Liver (tissue), 9 donors: ENCODE data around the gene P2RX3. TPM values are rescaled to one million over a fixed set of nuclear protein-coding genes. Genes with fewer than 3 reads are reported as not detected.

Experiments
- DNase-seq: peaks from one replicate; pipeline ENCODE4 v3.0.0-alpha.2; 2017; ENCODE audit warnings: low spot score
- H3K27ac ChIP-seq, 2 donors: one replicate each; pipeline ENCODE4 v1.7.0; 2013; ENCODE audit warnings: inconsistent platforms in 2 of 2, low read length in 2 of 2, control low read depth in 1 of 2, low read depth in 1 of 2, mild to moderate bottlenecking in 1 of 2
- H3K27me3 ChIP-seq, 4 donors: one replicate each; pipeline versions ENCODE4 v1.6.1 to v1.7.0; 2013; ENCODE audit warnings: low read length in 3 of 4, inconsistent platforms in 1 of 4, mild to moderate bottlenecking in 1 of 4, moderate library complexity in 1 of 4; ENCODE audit not compliant: control insufficient read depth in 4 of 4, insufficient read depth in 4 of 4
- H3K36me3 ChIP-seq, 4 donors: one replicate each; pipeline versions ENCODE4 v1.6.1 to v1.7.0; 2013; ENCODE audit warnings: low read length in 3 of 4, mild to moderate bottlenecking in 3 of 4, low read depth in 1 of 4, moderate library complexity in 1 of 4; ENCODE audit not compliant: control insufficient read depth in 4 of 4, insufficient read depth in 3 of 4
- H3K4me1 ChIP-seq, 4 donors: one replicate each; pipeline versions ENCODE4 v1.6.1 to v1.7.0; 2013; ENCODE audit warnings: low read length in 3 of 4, mild to moderate bottlenecking in 3 of 4, moderate library complexity in 1 of 4; ENCODE audit not compliant: control insufficient read depth in 4 of 4, insufficient read depth in 4 of 4
- H3K4me3 ChIP-seq, 3 donors: one replicate each; pipeline versions ENCODE4 v1.6.1 to v1.7.0; 2013; ENCODE audit warnings: low read length in 3 of 3, control low read depth in 1 of 3, low read depth in 1 of 3, mild to moderate bottlenecking in 1 of 3
- H3K9ac ChIP-seq, 2 donors: one replicate each; pipeline ENCODE4 v1.7.0; 2013; ENCODE audit warnings: low read length in 2 of 2, mild to moderate bottlenecking in 2 of 2, moderate library complexity in 2 of 2, control low read depth in 1 of 2, low read depth in 1 of 2
- H3K9me3 ChIP-seq, 4 donors: one replicate each; pipeline versions ENCODE4 v1.6.1 to v1.7.0; 2013; ENCODE audit warnings: low read length in 3 of 4; ENCODE audit not compliant: control insufficient read depth in 4 of 4
- EGR1 ChIP-seq, 2 donors: IDR thresholded peaks; 2 replicates each; pipeline ENCODE4 v1.6.1; 2016 to 2018; ENCODE audit warnings: antibody characterized with exemption in 2 of 2, low read depth in 2 of 2
- GABPA ChIP-seq, 2 donors: IDR thresholded peaks in 1 of 2; conservative IDR thresholded peaks in 1 of 2; 2 replicates each; pipeline ENCODE4 v1.6.1; 2016; ENCODE audit warnings: antibody characterized with exemption in 2 of 2, mild to moderate bottlenecking in 1 of 2, moderate library complexity in 1 of 2
- RAD21 ChIP-seq, 2 donors: IDR thresholded peaks; 2 replicates each; pipeline ENCODE4 v1.6.1; 2016; ENCODE audit warnings: antibody characterized with exemption in 2 of 2, mild to moderate bottlenecking in 2 of 2
- TAF1 ChIP-seq: conservative IDR thresholded peaks from 2 replicates; pipeline ENCODE4 v1.6.1; 2016; ENCODE audit warnings: antibody characterized with exemption, mild to moderate bottlenecking
- WGBS: extraction: QIAGEN DNeasy Blood & Tissue Kit; methylation state at CpG from one replicate; pipeline ENCODE4 v1.1.7; 2013; 5-methylcytosine and 5-hydroxymethylcytosine counted together
- polyA plus RNA-seq, 2 donors: library from polyadenylated mRNA; stranded (reverse) in 1 of 2; unstranded in 1 of 2; fragments of 200-250 nt in 1 of 2; fragments of >200 nt in 1 of 2; fragmentation: Nextera tagmentation in 1 of 2; extraction: Ambion mirVana in 1 of 2; gene quantifications; one replicate each; pipeline versions ENCODE4 v1.2.1 to v1.2.3, GENCODE V29; 2013 to 2015
- total RNA-seq, 2 donors: library from RNA; depleted of rRNA; stranded (reverse); fragments of >200 nt; gene quantifications; one replicate each; pipeline ENCODE4 v1.2.3, GENCODE V29; 2014
- TF ChIP-seq, protein P1 (sequence below): fragments of 150-350 bp; IDR thresholded peaks from 2 replicates; pipeline ENCODE4 v1.5.1; 2017; ENCODE audit warnings: improper control_type of control experiment, low read depth, low read length; ENCODE audit not compliant: missing input control
- TF ChIP-seq, protein P2 (sequence below): IDR thresholded peaks from 2 replicates; pipeline ENCODE4 v1.6.1; 2016; ENCODE audit warnings: antibody characterized with exemption
- TF ChIP-seq, protein P3 (sequence below): IDR thresholded peaks from 2 replicates; pipeline ENCODE4 v1.6.1; 2016; ENCODE audit warnings: antibody characterized with exemption, mild to moderate bottlenecking
- donor health status: healthy.
- donor health status: healthy.
- donor health status: healthy.
- donor health status: healthy.
- donor health status: healthy.

Gene P2RX3
- total and polyA plus RNA-seq, 4 donors = 0.18 to 0.33 (median 0.23) TPM

GRCh38 chr11:57421066-57421465 is 82.9 kb downstream of the P2RX3 start:
- no peak for DNase-seq
- Histone ChIP-seq H3K27ac (no peak overlapping the region), H3K9ac (no peak overlapping the region), H3K4me3 (no peak overlapping the region), H3K36me3 (peaks cover 24 to 58% (median 48%) of the 10 kb centered on the region in 4 donors), H3K27me3 (no peaks in the 10 kb centered on the region), H3K4me1 (peaks cover 3 to 32% (median 16%) of the 10 kb centered on the region in 4 donors), H3K9me3 (no peaks in the 10 kb centered on the region)
- 97% methylated on average over 4 of the region's 4 CpGs for WGBS
- no peak for TF ChIP-seq EGR1 (IDR thresholded peaks at IDR 0.05; ENCODE audit: low read depth in 2 of 2)
- TF ChIP-seq RAD21 (IDR thresholded peaks at IDR 0.05) = no peak
- no peak for TF ChIP-seq GABPA (IDR thresholded peaks at IDR 0.05 in 1 of 2, conservative IDR thresholded peaks at IDR 0.05 in 1 of 2)

DNA sequence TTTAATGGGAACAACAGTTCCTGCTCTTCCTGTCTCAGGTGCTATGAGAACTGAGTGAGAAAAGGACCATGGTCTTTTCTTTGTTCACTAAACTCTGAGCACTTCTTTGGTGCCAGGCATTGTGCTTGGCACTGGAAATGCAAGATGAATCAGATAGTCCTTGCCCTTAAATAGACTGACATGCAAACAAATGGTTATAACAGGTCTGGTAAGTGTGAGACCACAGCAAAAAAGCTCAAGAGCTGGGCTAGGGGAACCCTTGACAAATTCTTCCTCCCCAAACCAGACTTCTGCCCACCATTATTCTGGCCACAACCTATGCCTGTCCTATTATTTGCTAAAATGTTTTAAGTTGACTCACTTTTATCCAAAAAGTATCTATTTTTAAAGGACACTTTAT is 83.7 kb downstream of the P2RX3 start:
- H3K4me3 ChIP-seq = no peak overlapping the region
- peak overlapping the region; percentile 14 to 36 for H3K27ac ChIP-seq
- H3K36me3 ChIP-seq = peaks cover 19 to 51% (median 42%) of the 10 kb centered on the region in 4 donors
- H3K4me1 ChIP-seq = peaks cover 3 to 39% (median 17%) of the 10 kb centered on the region in 4 donors
- no peaks in the 10 kb centered on the region for H3K27me3 ChIP-seq
- TF ChIP-seq, protein P1, sequence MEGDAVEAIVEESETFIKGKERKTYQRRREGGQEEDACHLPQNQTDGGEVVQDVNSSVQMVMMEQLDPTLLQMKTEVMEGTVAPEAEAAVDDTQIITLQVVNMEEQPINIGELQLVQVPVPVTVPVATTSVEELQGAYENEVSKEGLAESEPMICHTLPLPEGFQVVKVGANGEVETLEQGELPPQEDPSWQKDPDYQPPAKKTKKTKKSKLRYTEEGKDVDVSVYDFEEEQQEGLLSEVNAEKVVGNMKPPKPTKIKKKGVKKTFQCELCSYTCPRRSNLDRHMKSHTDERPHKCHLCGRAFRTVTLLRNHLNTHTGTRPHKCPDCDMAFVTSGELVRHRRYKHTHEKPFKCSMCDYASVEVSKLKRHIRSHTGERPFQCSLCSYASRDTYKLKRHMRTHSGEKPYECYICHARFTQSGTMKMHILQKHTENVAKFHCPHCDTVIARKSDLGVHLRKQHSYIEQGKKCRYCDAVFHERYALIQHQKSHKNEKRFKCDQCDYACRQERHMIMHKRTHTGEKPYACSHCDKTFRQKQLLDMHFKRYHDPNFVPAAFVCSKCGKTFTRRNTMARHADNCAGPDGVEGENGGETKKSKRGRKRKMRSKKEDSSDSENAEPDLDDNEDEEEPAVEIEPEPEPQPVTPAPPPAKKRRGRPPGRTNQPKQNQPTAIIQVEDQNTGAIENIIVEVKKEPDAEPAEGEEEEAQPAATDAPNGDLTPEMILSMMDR = no peak
- TF ChIP-seq, protein P2, sequence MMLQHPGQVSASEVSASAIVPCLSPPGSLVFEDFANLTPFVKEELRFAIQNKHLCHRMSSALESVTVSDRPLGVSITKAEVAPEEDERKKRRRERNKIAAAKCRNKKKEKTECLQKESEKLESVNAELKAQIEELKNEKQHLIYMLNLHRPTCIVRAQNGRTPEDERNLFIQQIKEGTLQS = no peak
- TF ChIP-seq GABPA (IDR thresholded peaks at IDR 0.05 in 1 of 2, conservative IDR thresholded peaks at IDR 0.05 in 1 of 2) = no peak
- TF ChIP-seq, protein P3, sequence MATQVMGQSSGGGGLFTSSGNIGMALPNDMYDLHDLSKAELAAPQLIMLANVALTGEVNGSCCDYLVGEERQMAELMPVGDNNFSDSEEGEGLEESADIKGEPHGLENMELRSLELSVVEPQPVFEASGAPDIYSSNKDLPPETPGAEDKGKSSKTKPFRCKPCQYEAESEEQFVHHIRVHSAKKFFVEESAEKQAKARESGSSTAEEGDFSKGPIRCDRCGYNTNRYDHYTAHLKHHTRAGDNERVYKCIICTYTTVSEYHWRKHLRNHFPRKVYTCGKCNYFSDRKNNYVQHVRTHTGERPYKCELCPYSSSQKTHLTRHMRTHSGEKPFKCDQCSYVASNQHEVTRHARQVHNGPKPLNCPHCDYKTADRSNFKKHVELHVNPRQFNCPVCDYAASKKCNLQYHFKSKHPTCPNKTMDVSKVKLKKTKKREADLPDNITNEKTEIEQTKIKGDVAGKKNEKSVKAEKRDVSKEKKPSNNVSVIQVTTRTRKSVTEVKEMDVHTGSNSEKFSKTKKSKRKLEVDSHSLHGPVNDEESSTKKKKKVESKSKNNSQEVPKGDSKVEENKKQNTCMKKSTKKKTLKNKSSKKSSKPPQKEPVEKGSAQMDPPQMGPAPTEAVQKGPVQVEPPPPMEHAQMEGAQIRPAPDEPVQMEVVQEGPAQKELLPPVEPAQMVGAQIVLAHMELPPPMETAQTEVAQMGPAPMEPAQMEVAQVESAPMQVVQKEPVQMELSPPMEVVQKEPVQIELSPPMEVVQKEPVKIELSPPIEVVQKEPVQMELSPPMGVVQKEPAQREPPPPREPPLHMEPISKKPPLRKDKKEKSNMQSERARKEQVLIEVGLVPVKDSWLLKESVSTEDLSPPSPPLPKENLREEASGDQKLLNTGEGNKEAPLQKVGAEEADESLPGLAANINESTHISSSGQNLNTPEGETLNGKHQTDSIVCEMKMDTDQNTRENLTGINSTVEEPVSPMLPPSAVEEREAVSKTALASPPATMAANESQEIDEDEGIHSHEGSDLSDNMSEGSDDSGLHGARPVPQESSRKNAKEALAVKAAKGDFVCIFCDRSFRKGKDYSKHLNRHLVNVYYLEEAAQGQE = no peak
- no peak for TF ChIP-seq TAF1
- H3K9me3 ChIP-seq = no peaks in the 10 kb centered on the region
- DNase-seq = no peak
- no peak overlapping the region for H3K9ac ChIP-seq

Other genes starting within 250 kb of the P2RX3 start
- 1 to 10 TPM in 1 of 2 donors, under 1 TPM in 1; under 0.01 to 1.4 TPM for gene LRRC55, start 156.4 kb upstream of the P2RX3 start, total RNA-seq
- 1 to 10 TPM in 1 of 2 donors, under 1 TPM in 1; 0.08 to 1.5 TPM for gene LRRC55, start 156.4 kb upstream of the P2RX3 start, polyA plus RNA-seq
- gene APLNR, start 101.1 kb upstream of the P2RX3 start, total RNA-seq = 10 to 100 TPM in 1 of 2 donors, 1 to 10 TPM in 1; 3.2 to 39.4 TPM
- gene APLNR, start 101.1 kb upstream of the P2RX3 start, polyA plus RNA-seq = 1 to 10 TPM; 3.4 to 4.5 TPM
- 10 to 100 TPM; 28.3 to 61.9 TPM for gene TNKS1BP1, start 13.4 kb upstream of the P2RX3 start, total RNA-seq
- gene TNKS1BP1, start 13.4 kb upstream of the P2RX3 start, polyA plus RNA-seq = 10 to 100 TPM; 32.0 to 67.1 TPM
- gene SSRP1, start 2.5 kb upstream of the P2RX3 start, total RNA-seq = 10 to 100 TPM; 28.5 to 45.3 TPM
- gene SSRP1, start 2.5 kb upstream of the P2RX3 start, polyA plus RNA-seq = 10 to 100 TPM; 13.9 to 28.2 TPM
- 1 to 10 TPM in 1 of 2 donors, not detected in 1; 4.9 TPM for gene PRG3, start 42.8 kb downstream of the P2RX3 start, total RNA-seq
- gene PRG3, start 42.8 kb downstream of the P2RX3 start, polyA plus RNA-seq = under 1 TPM in 1 of 2 donors, not detected in 1; 0.22 TPM
- 10 to 100 TPM in 1 of 2 donors, not detected in 1; 24.2 TPM for gene PRG2, start 52.3 kb downstream of the P2RX3 start, total RNA-seq
- 1 to 10 TPM in 1 of 2 donors, under 1 TPM in 1; 0.74 to 1.2 TPM for gene PRG2, start 52.3 kb downstream of the P2RX3 start, polyA plus RNA-seq
- gene SLC43A3, start 88.8 kb downstream of the P2RX3 start, total RNA-seq = 100 to 1,000 TPM in 1 of 2 donors, 10 to 100 TPM in 1; 47.2 to 106 TPM
- gene SLC43A3, start 88.8 kb downstream of the P2RX3 start, polyA plus RNA-seq = 100 to 1,000 TPM in 1 of 2 donors, 10 to 100 TPM in 1; 80.2 to 152 TPM
- under 1 TPM; 0.75 to 0.89 TPM for gene RTN4RL2, start 122.2 kb downstream of the P2RX3 start, total RNA-seq
- gene RTN4RL2, start 122.2 kb downstream of the P2RX3 start, polyA plus RNA-seq = 10 to 100 TPM in 1 of 2 donors, 1 to 10 TPM in 1; 5.5 to 18.1 TPM
- gene SLC43A1, start 177.3 kb downstream of the P2RX3 start, total RNA-seq = 100 to 1,000 TPM; 107 to 171 TPM
- gene SLC43A1, start 177.3 kb downstream of the P2RX3 start, polyA plus RNA-seq = 100 to 1,000 TPM in 1 of 2 donors, 10 to 100 TPM in 1; 85.6 to 108 TPM
- 10 to 100 TPM; 19.8 to 23.7 TPM for gene TIMM10, start 192.4 kb downstream of the P2RX3 start, total RNA-seq
- 10 to 100 TPM; 36.9 to 77.4 TPM for gene TIMM10, start 192.4 kb downstream of the P2RX3 start, polyA plus RNA-seq
- gene SMTNL1, start 199.2 kb downstream of the P2RX3 start, total RNA-seq = not detected
- not detected for gene SMTNL1, start 199.2 kb downstream of the P2RX3 start, polyA plus RNA-seq
- 10 to 100 TPM; 18.6 to 44.8 TPM for gene UBE2L6, start 229.3 kb downstream of the P2RX3 start, total RNA-seq
- gene UBE2L6, start 229.3 kb downstream of the P2RX3 start, polyA plus RNA-seq = 10 to 100 TPM; 85.4 to 97.2 TPM